Neuronal stem cell (in vitro differentiated cells): ENCODE measurements around the gene PTPN14.

Experiments used
- DNase-seq: peaks from one replicate; pipeline ENCODE4 v3.0.0-alpha.2; 2013; ENCODE audit warnings: low spot score
- H2AFZ ChIP-seq: one replicate; pipeline ENCODE4 v1.6.1; 2013; ENCODE audit warnings: mild to moderate bottlenecking, low read length, inconsistent platforms
- H2AK5ac ChIP-seq: 2 replicates; pipeline ENCODE4 v1.6.1; 2013; ENCODE audit warnings: low read depth, mild to moderate bottlenecking, inconsistent platforms, low read length, moderate library complexity, mixed read lengths
- H2BK120ac ChIP-seq: 2 replicates; pipeline ENCODE4 v1.6.1; 2013; ENCODE audit warnings: low read depth, mild to moderate bottlenecking, inconsistent platforms, low read length, moderate library complexity, mixed read lengths
- H2BK12ac ChIP-seq: one replicate; pipeline ENCODE4 v1.6.1; 2013; ENCODE audit warnings: low read length, inconsistent platforms
- H2BK15ac ChIP-seq: 2 replicates; pipeline ENCODE4 v1.6.1; 2013; ENCODE audit warnings: mild to moderate bottlenecking, low read length, inconsistent platforms, mixed read lengths
- H2BK5ac ChIP-seq: one replicate; pipeline ENCODE4 v1.6.1; 2013; ENCODE audit warnings: inconsistent platforms, mild to moderate bottlenecking, low read length, moderate library complexity
- H3K14ac ChIP-seq: one replicate; pipeline ENCODE4 v1.6.1; 2013; ENCODE audit warnings: low read length, inconsistent platforms
- H3K18ac ChIP-seq: 2 replicates; pipeline ENCODE4 v1.6.1; 2013; ENCODE audit warnings: low read length, inconsistent platforms
- H3K23ac ChIP-seq: 2 replicates; pipeline ENCODE4 v1.6.1; 2013; ENCODE audit warnings: low read depth, mild to moderate bottlenecking, mixed read lengths, low read length, inconsistent platforms; ENCODE audit not compliant: poor library complexity
- H3K27ac ChIP-seq: replicated peaks from 3 replicates; pipeline ENCODE4 v1.5.1; 2013; ENCODE audit warnings: low read length, inconsistent platforms
- H3K27me3 ChIP-seq, 3 experiments: 2 replicates each; pipeline ENCODE4 v1.6.1; 2013; ENCODE audit warnings: low read length in 3 of 3, mild to moderate bottlenecking in 2 of 3, inconsistent platforms in 1 of 3, low read depth in 1 of 3, mixed read lengths in 1 of 3, moderate library complexity in 1 of 3; ENCODE audit not compliant: control insufficient read depth in 3 of 3, insufficient read depth in 3 of 3
- H3K36me3 ChIP-seq, 2 donors: replicated peaks in 1 of 2; 2 replicates each; pipeline ENCODE4 v1.6.1; 2013; ENCODE audit warnings: low read length in 2 of 2; ENCODE audit not compliant: control insufficient read depth in 2 of 2, insufficient read depth in 2 of 2
- H3K4ac ChIP-seq: 2 replicates; pipeline ENCODE4 v1.6.1; 2013; ENCODE audit warnings: inconsistent platforms, mild to moderate bottlenecking, low read length, moderate library complexity
- H3K4me1 ChIP-seq, 2 donors: 1 replicate in 1 of 2; 2 replicates in 1 of 2; pipeline ENCODE4 v1.6.1; 2013; ENCODE audit warnings: low read length in 2 of 2, low read depth in 1 of 2; ENCODE audit not compliant: control insufficient read depth in 2 of 2, insufficient read depth in 1 of 2
- H3K4me2 ChIP-seq: one replicate; pipeline ENCODE4 v1.6.1; 2013; ENCODE audit warnings: mild to moderate bottlenecking, low read length, inconsistent platforms; ENCODE audit not compliant: insufficient read depth, poor library complexity, severe bottlenecking
- H3K4me3 ChIP-seq, 2 donors: 2 replicates each; pipeline ENCODE4 v1.5.1; 2013; ENCODE audit warnings: low read length in 2 of 2, mild to moderate bottlenecking in 2 of 2, inconsistent platforms in 1 of 2, moderate library complexity in 1 of 2
- H3K79me1 ChIP-seq: one replicate; pipeline ENCODE4 v1.6.1; 2013; ENCODE audit warnings: low read depth, mild to moderate bottlenecking, inconsistent platforms, low read length, moderate library complexity
- H3K9ac ChIP-seq: one replicate; pipeline ENCODE4 v1.6.1; 2013; ENCODE audit warnings: mild to moderate bottlenecking, low read depth, low read length, inconsistent platforms; ENCODE audit not compliant: poor library complexity
- H3K9me3 ChIP-seq, 2 donors: replicated peaks in 1 of 2; 2 replicates each; pipeline versions ENCODE3 to v1.6.1; 2013; ENCODE audit warnings: low read length in 2 of 2, mild to moderate bottlenecking in 2 of 2, inconsistent platforms in 1 of 2, low read depth in 1 of 2, mixed read lengths in 1 of 2, moderate library complexity in 1 of 2; ENCODE audit not compliant: control insufficient read depth in 2 of 2, insufficient read depth in 1 of 2
- H4K8ac ChIP-seq: one replicate; pipeline ENCODE4 v1.6.1; 2013; ENCODE audit warnings: low read depth, mild to moderate bottlenecking, inconsistent platforms, low read length, moderate library complexity
- H4K91ac ChIP-seq: one replicate; pipeline ENCODE4 v1.6.1; 2013; ENCODE audit warnings: low read length, low read depth, mild to moderate bottlenecking, inconsistent platforms; ENCODE audit not compliant: poor library complexity
- WGBS, 2 donors: extraction: QIAGEN DNeasy Blood & Tissue Kit; methylation state at CpG; one replicate each; pipeline ENCODE4 v1.1.7; 2013; ENCODE audit warnings: missing lambda C conversion rate in 2 of 2, mixed read lengths in 1 of 2; ENCODE audit not compliant: insufficient read length in 2 of 2, insufficient replicate concordance in 1 of 2; ENCODE audit errors: extremely low coverage in 2 of 2; 5-methylcytosine and 5-hydroxymethylcytosine counted together

The PTPN14 gene

DNA sequence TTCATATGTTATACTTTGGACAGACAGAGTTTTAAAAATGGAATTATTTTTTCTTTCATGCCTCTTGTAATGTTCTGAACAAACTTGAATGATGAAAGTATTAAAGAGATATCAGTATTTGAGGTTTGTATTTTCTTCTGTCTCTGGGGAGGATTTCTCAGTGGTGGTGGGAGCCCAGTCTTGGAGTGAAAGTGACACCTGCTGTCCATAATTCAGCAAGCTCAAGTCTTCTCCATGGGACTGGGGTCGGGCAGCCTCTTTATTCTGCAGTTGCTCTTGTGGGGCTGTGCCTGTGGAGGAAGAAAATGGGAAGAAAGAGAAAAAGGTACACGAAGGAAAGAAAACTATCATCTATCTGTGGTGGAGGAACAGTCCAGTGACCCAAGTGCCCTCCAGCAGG, 214.4 kb downstream of the PTPN14 start:
- Histone ChIP-seq H4K91ac (no peak overlapping the region), H3K27ac (peak overlapping the region; percentile 40), H2BK120ac (no peak overlapping the region), H3K4ac (no peak overlapping the region), H2BK15ac (no peak overlapping the region), H2BK12ac (no peak overlapping the region), H3K14ac (no peak overlapping the region), H3K4me1 (peaks cover 7% of the 10 kb centered on the region in 2 donors), H3K9ac (no peak overlapping the region), H4K8ac (no peak overlapping the region), H3K18ac (no peak overlapping the region), H3K79me1 (no peaks in the 10 kb centered on the region), H3K4me2 (no peak overlapping the region), H3K36me3 (peaks cover 0 to 13% of the 10 kb centered on the region in 2 donors), H2BK5ac (no peak overlapping the region), H3K23ac (no peak overlapping the region), H3K9me3 (no peaks in the 10 kb centered on the region), H3K27me3 (no peaks in the 10 kb centered on the region), H3K4me3 (no peak overlapping the region), H2AK5ac (no peak overlapping the region), H2AFZ (no peak overlapping the region)
- no peak for DNase-seq
- no CpG with 5 or more reads among the region's 2 CpGs for WGBS, 2 donors

DNA sequence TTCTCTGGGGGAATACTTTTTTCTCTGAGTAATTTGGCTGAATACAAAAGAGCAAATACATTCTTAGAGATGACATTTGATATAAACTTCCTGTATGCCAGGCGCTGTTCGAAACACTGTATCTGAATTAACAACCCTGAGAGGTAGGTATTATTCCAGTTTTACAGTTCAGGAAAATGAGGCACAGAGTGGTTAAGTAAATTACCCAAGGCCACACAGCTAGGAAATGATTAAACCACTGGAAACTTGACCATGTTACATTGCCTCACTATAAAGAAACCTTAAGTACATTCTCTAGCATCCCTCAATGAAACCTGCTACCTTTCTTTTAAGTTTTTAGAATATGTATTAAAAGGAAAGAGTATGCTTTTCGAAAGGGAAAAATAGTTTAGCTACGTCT, 215.8 kb downstream of the PTPN14 start:
- no peak overlapping the region for H2BK5ac ChIP-seq
- no peaks in the 10 kb centered on the region for H3K27me3 ChIP-seq
- H3K18ac ChIP-seq, result no peak overlapping the region
- no peak overlapping the region for H2AFZ ChIP-seq
- no peak overlapping the region for H2BK120ac ChIP-seq
- no peak overlapping the region for H2BK15ac ChIP-seq
- H3K4me2 ChIP-seq, result no peak overlapping the region
- H3K9me3 ChIP-seq, result no peaks in the 10 kb centered on the region
- no peak overlapping the region for H2AK5ac ChIP-seq
- H3K79me1 ChIP-seq, result no peaks in the 10 kb centered on the region
- no peak overlapping the region for H4K91ac ChIP-seq
- H3K9ac ChIP-seq, result no peak overlapping the region
- no peak overlapping the region for H3K27ac ChIP-seq
- H3K4me3 ChIP-seq, result no peak overlapping the region
- H3K4ac ChIP-seq, result no peak overlapping the region
- H3K23ac ChIP-seq, result no peak overlapping the region
- peaks cover 7% of the 10 kb centered on the region in 2 donors for H3K4me1 ChIP-seq
- peaks cover 0 to 23% of the 10 kb centered on the region in 2 donors for H3K36me3 ChIP-seq
- no peak overlapping the region for H4K8ac ChIP-seq
- WGBS, 2 donors, result no CpG with 5 or more reads among the region's 4 CpGs
- H2BK12ac ChIP-seq, result no peak overlapping the region
- no peak for DNase-seq
- H3K14ac ChIP-seq, result no peak overlapping the region

- no peaks in the 10 kb centered on the region for H3K9me3 ChIP-seq
- H3K27me3 ChIP-seq, result no peaks in the 10 kb centered on the region
- no peak overlapping the region for H3K23ac ChIP-seq
- H2AFZ ChIP-seq, result peak overlapping the region; percentile 21
- H3K4me1 ChIP-seq, result peaks cover 7% of the 10 kb centered on the region in 2 donors
- no peak overlapping the region for H3K18ac ChIP-seq
- peak; percentile 54 for DNase-seq
- H4K8ac ChIP-seq, result no peak overlapping the region
- no peak overlapping the region for H3K4me3 ChIP-seq
- H2BK12ac ChIP-seq, result no peak overlapping the region
- peaks cover 0 to 43% of the 10 kb centered on the region in 2 donors for H3K36me3 ChIP-seq
- no peak overlapping the region for H2AK5ac ChIP-seq
- H2BK5ac ChIP-seq, result no peak overlapping the region
- no peak overlapping the region for H4K91ac ChIP-seq
- H3K79me1 ChIP-seq, result no peaks in the 10 kb centered on the region
- no CpG with 5 or more reads among the region's 6 CpGs for WGBS, 2 donors
- H3K27ac ChIP-seq, result no peak overlapping the region
- no peak overlapping the region for H2BK15ac ChIP-seq
- no peak overlapping the region for H3K9ac ChIP-seq
- H2BK120ac ChIP-seq, result no peak overlapping the region
- H3K4ac ChIP-seq, result no peak overlapping the region
- no peak overlapping the region for H3K4me2 ChIP-seq
- H3K14ac ChIP-seq, result no peak overlapping the region
Measured at GRCh38 chr1:214332946-214333798, 218.2 kb downstream of the PTPN14 start.

- no peak for DNase-seq
- Histone ChIP-seq H3K4ac (no peak overlapping the region), H4K91ac (no peak overlapping the region), H3K4me1 (peaks cover 0 to 5% of the 10 kb centered on the region in 2 donors), H2BK5ac (no peak overlapping the region), H3K36me3 (peaks cover 0 to 47% of the 10 kb centered on the region in 2 donors), H3K27me3 (no peaks in the 10 kb centered on the region), H3K27ac (no peak overlapping the region), H3K14ac (no peak overlapping the region), H3K18ac (no peak overlapping the region), H3K4me3 (no peak overlapping the region), H2BK15ac (no peak overlapping the region), H2BK12ac (no peak overlapping the region), H3K4me2 (no peak overlapping the region), H3K79me1 (no peaks in the 10 kb centered on the region), H2AK5ac (peak overlapping the region; percentile 1), H4K8ac (no peak overlapping the region), H3K9ac (no peak overlapping the region), H2BK120ac (no peak overlapping the region), H3K9me3 (no peaks in the 10 kb centered on the region), H2AFZ (no peak overlapping the region), H3K23ac (no peak overlapping the region)
- WGBS, 2 donors, result no CpG with 5 or more reads among the region's 9 CpGs
Measured at GRCh38 chr1:214331827-214332423, 219.5 kb downstream of the PTPN14 start.
